Activated effector memory CD4-positive, alpha-beta T cell treated with Interleukin-2 at 50 U/mL for 16 hours (primary cell): Measurements from ENCODE around the gene AP3M1.
"Not testable (repeated sequence)": the region's sequence is repeated elsewhere in the genome, so short reads cannot be mapped to it uniquely, and the experiment has no call there.

Experiments used
- DNase-seq: peaks from one replicate; pipeline ENCODE4 v3.0.0-alpha.2; 2020

Gene AP3M1

DNA sequence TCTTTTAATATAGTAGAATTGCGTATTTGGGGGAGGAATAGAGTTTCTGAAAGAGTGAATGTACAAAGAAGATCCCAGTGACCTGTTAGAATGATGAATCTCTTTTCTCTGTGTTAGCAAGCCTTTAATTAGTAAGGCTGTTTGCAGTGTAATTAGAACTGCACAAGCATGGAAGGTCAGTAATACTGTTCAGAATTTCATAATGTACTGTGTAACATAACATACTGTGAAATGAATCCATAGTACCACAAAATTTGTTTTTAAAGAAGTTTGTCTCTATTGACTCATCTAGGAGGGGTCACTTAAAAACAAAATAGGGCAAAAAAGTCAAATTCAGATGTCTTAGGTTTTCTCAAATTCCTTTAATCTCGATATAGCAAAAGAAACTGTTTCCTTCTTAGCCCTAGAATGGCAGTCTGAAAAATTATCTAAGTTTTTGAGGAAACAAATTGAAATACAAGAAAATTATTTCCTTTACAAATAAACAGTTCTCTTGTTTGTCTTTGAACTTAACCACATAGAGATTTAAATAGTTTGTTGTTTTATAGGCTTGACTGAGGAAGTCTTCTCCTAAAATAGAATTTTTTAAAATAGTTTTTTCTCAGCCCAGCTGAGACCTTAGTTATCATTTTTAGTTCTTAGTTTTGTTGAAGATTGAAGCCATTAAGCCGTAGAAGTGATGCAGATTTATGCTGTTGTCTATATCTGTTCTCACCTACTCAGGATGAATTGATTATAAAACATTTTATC, 12.9 kb upstream of the AP3M1 start:
- DNase-seq, result no peak

DNA sequence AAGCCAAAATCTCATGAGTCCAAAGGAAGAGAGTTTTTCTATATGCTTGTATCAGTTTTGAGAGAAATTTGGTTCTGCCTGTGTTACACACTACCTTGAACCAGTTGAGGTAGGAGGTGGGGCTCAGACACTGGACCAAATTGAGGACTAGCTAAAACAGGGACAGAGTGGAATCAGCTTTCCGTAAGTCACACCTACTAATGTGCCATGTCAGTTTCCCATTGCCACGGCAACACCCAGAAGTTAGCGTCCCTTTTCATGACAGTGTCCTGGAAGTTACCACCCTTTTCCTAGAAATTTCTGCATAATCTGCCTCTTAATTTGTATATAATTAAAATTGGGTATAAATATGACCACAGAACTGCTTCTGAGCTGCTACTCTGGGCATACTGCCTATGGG, 9.4 kb upstream of the AP3M1 start:
- DNase-seq, result no peak

DNA sequence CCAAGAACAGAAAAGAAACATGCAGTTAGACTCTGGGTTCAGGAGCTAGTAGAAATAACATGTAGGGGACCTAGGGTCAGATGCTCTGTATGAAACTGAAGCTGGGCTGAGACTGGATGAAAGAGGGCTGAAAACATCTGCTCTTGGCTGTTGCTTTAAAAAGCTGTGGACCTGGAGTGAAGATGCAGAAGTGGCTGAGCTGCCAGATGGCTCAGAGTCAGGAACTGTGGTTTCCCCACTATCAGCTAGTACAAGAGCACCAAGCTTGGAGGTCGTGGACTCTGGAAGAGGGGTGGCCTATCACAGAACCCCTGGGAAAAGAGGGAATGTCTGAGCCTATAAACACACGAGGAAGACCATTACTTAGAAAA, 6.3 kb upstream of the AP3M1 start:
- DNase-seq, result no peak

DNA sequence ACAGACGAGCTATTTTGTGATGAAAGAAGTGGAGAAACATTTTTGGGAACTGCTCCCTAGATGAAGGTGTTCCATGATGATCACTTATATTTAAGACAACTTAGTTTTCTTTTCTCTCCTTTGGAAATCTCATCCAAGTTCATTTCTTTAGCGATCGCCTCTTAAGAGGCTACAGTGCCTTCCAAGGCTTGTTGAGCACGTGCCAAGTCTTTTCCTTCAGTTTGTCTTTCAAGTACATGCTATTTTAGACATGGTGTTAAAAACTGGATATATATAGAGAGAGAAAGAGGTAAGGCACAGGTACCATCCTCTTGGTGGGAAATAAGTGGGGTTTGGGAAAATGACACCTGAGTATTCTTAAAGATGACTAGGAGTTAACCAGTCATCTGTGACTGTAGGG, 3.0 kb upstream of the AP3M1 start:
- DNase-seq, result no peak

DNA sequence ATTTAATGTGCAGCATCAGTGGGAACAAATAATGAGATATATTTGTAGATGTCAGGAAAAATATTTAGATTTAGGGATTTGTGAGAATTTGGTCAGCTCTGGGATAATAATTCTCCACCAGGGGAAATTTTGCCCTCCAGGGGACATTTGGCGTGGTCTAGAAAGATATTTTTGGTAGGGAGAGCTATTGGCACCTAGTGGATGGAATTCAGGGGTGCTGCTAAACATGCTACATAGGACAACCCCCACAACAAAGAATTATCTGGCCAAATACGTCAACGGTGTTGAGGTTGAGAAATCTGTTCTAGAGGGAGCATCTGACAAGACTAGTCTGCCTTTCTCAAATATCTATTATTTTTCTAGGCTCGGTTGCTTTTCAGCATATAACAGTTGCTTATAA, 2.5 kb upstream of the AP3M1 start:
- no peak for DNase-seq

DNA sequence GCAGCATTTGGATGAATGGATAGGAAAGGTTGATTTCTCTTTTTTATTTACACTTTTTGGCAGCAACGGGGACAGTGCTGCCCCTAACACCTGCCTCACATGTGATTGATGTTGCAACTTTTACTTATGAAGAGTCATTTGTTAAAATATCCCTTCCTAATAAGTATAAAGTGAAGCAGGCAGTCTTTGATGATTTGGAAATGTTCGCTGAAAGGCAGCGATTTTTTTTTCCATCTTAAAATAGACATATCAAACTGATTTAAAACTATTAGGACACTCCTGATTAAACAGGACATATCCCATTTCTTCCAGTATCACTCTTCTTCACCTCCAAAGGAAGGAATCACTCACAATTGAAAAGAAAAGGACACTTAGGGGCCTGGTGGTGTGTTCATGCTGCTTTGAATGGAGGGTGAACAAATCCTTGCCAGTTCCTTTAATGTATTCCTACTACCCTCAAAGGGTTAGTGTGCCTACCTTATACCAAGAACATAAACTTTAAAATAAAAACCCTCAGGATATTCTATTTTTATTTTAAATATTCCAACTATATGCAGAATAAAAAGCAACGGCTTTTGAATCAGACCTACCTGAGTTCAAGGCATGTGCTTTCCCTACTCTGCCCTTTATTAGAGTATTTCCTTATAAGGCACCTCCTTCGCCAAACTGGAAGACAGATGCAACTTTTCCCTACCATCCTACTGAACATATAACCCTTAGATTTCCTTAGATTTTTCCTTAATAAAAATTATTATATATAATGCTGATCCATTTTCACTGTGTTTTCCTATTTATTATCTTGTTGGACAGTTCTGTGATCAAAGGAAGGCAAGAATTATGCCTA, 1.5 kb upstream of the AP3M1 start:
- no peak for DNase-seq

DNA sequence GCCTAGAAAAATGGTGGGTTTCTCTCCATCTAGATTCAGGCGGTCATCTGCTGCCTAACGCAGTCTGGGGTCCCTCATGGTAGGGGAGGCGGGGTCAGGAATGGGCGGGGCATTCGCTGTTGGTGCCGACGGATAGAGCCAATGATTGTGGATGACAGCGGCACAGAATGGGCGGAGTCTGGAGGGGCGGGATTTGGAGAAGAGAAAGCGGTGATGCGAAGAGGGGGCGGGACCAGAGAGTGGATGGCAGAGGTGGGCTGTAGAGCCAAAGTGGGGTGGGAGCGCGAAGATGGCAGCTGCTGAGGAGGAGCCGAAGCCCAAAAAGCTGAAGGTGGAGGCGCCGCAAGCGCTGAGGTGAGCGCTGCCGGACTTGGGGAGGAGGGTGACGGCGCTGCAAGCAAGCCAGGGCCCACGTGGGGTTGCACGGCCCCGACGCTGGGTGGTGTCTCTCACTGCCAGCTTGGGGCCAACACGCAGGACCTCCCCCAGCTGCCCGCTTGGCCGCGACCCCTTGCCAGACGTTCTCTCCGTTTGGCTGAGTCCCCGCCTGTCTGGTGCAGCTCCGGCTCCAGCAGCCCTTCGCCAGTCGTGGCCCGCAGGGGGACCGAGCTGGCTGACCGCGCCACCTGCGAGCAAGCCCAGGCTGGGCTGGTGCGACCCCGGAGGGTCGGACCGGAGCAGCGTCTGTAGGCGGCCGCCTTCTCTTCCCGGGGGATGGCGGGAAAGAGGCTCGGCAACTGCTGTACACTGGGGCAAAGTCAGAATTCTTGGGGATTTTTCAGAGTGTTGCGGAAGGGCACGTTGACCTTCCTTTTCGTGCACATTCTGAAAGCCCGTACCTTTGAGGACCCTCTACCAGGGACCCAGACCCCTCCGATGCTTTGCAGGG, 606 bp upstream of the AP3M1 start, which contains the start of gene ADK:
ADK (plus strand) TSS at position 232 of the 889 bp plus-strand sequence; CDS start at position 290, 58 bp downstream.
- peak; percentile 99 for DNase-seq

DNA sequence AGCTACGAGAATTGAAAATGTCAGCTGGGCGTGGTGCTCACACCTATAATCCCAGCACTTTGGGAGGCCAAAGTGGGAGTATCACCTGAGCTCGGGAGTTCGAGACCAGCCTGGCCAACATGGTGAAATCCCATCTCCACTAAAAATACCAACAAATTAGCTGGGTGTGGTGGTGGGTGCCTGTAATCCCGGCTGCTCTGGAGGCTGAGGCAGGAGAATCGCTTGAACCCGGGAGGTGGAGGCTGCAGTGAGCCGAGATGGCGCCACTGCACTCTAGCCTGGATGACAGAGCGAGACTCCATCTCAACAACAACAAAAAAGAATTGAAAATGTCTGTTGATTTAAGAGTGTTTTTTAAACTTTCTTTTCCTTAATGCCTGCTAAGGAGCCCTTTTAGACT, 3.6 kb downstream of the AP3M1 start:
- DNase-seq, result not testable (repeated sequence)

DNA sequence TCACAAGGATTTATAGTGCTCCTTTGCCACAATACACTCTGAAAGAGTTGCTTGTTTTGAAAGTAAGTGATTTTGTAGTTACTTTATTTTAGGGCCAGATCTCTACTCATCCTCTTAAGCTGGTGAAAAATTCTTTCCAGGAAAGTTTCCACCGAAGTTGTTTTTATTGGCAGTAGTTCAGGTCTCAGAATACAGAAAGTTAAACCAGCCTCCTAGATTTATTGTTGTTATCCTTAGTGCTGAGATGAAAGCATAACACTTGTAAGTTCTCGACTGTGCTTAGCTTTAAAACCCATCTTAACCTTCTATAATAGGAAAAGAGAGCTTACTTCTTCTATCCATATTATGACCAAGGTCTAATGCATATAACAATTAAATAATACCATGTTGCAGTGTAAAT, 5.5 kb downstream of the AP3M1 start:
- no peak for DNase-seq

DNA sequence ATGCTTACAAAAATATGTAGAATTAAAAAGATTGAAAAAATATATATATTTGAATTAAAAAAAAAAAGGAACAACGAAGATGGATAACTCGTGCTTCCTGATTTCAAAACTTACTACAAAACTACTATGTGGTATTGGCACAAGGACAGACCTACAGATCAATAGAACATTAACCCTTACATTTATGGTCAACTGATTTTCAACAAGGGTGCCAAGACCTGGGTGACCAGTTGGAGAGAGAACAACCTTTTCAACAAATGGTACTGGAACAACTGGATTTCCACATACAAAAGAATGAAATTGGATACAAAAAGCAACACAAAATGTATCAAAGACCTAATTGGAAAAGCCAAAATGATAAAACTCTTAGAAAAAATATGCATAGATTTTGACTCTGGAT, 10.1 kb downstream of the AP3M1 start:
- DNase-seq, result no peak

DNA sequence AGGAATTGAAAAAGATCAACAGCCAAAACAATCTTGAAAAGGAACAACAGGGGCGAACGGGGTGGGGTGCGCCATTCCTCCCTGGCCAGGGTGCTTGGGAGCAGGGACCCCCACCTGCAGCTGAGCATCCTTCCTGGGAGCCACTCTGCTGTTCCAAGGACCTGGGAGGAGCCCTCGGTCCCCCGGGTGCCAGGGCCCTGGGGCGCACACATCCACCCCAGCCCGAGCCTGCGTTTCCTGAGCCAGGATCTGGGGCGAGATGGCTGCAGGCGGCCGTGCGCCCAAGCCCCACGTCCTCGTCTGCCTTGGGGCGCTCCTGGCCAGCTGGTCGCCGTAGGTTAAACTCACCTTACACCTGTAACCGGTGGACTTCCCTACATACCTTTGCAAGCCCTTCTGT, 10.6 kb downstream of the AP3M1 start:
- DNase-seq, result no peak

DNA sequence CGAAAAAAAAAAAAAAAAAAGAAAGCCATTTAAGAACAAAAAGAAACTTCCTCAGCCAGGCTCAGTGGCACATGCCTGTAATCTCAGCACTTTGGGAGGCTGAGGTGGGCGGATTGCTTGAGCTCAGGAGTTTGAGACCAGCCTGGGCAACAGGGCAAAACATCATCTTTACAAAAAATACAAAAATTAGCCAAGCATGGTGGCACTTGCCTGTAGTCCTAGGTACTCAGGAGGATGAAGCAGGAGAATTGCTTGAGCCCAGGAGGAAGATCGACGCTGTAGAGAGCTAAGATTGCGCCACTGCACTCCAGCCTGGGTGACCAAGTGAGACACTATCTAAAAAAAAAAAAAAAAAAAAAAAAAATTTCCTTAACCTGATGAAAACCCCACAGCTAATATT, 12.0 kb downstream of the AP3M1 start:
- not testable (repeated sequence) for DNase-seq

DNA sequence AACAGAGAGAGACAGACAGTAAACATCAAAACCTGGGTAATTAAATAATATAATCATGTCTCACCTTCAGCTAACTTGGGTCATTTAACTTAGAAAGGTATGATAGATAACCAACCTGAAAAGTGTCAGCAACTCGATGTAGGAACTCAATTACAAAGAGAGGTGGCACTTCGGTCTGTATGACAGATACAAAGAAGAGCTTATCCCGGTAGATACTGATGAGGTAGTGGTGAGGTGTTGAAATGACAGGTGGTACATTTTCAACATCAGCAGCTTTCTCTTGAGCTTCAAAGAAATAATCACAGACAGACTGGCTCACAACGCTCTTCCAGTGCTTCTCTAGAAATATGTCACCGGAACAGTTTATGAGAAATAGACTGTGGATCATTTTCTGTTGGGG, 12.6 kb downstream of the AP3M1 start:
- no peak for DNase-seq

DNA sequence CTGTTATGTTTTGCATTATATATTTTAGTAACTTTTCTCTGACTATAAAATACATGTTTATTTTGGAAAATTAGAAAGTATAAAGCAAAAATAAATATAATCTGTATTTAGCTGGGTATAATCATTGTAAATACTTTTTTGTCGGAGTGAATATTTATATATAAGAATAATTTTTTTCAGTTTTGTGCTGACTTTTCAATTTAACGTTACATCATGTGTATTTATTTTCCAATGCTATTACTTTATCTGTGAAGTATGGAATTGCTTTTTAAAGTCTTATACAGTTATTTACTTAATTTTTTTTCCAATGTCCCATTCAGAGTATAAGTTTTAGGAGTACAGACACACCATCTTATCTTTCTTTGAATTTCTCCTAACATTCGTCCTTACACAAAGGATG, 15.2 kb downstream of the AP3M1 start:
- DNase-seq, result no peak

DNA sequence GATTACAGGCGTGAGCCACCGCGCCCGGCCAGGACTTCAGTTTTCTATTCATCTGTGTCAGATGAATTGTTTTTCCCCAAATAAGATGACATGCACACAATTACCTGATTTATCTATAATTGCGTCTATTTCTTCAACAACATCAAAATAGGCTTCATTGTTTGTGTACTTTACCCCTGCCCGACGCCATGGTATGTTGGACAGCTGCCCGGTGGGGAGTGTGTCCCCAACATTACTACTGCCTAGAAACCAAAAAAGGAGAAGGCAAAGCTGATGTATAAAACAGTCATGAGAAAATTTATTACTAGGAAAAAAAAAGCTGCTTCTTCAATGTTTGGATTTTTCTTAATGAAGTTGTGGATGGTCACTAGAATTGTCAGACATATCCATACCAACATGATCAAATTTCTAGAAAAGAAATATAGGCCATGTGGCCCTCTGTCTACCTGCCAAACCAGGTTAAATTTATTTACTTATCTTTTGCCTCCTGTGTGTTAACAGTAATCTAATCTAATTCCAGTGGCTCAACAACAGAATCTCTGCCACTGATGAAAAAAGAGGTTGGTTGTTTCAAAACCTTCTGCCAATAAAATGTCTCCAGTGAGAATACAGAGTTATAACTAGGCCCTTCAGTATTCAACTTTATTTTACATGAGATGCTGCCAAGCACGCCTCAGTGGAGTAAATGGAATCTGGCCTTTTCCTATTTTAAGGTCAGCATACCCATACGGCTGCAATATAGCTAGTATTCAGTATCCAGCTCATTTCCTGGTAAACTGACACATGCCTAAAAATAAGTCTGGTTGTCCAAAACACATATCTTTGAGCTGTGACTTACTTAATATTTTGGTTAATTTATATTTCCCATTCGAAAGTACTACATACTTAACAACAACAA, 16.5 kb downstream of the AP3M1 start:
- DNase-seq, result no peak

DNA sequence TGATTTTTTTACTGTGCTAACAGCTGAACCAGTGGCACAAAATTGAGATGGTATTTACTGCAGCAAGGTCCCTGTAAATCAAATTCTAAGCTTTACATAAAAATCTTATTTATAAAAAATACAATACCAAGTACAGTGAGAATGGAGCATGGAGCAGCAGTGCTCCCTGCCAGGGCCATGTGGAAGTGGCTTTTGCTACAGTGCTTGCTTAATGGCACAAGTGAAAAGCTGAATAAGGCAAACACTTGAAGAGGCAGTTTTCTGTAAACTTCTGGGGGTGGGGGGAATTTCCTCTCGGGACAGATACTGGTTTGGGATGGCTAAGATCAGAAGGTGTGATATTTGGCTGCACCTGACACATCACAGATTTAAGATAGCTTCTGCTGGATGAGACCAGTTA, 27.5 kb downstream of the AP3M1 start:
- no peak for DNase-seq

DNA sequence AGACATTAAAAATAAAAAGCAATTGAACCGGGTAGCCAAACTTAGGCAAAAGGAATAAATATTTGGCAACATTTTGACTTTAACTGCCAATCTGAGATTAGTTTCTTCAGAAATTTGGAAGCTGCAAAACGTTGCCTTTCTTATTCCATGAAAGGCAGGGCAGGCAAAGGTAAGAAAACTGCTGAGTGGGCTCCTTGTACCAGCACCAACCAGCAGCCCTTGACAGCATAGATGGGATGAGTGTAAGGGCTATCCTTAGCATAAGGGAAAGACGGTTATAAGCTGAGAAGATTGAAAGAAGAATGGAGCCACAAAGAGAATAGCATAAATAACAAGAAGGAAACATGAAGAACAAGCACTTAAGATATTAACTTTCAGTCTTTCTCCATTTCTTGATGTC, 28.6 kb downstream of the AP3M1 start:
- DNase-seq, result no peak

DNA sequence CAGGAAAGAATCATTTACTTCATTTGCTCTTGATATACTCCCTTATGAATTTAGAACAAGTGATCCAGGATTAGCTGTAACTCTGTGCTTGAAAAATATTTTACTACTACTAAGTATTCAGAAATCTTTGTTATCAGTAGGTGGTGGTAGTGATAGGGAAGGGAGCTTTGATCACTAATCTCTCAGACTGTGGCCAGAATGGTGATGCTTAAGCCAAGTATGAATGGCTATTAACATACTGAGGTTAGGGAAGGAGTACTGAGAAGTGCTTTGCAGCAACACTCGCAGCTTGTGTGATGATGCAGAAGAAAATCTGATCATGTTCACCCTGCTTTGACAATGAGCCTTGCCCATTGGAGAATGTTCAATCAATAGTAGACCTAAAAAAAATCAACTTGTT, 29.3 kb downstream of the AP3M1 start:
- DNase-seq, result no peak

DNA sequence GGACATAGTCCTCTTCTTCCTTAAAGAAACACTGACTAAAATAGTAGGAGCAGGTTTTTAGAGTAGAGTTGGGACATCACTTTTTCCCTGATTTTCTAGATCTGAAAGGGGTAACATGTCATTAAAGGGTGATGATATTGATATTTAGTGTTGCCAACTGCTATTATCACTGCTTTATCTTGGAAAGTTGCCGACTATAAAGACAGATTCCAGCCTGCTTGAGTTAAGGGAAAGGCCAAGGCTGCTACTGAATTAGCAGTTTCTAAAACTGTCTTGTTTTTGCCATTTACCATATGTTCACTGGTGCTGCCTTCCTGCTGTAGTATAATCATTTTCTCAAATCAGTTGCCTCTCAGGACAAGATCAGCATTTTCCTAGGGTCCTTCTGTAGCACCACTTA, 29.7 kb downstream of the AP3M1 start:
- DNase-seq, result no peak

DNA sequence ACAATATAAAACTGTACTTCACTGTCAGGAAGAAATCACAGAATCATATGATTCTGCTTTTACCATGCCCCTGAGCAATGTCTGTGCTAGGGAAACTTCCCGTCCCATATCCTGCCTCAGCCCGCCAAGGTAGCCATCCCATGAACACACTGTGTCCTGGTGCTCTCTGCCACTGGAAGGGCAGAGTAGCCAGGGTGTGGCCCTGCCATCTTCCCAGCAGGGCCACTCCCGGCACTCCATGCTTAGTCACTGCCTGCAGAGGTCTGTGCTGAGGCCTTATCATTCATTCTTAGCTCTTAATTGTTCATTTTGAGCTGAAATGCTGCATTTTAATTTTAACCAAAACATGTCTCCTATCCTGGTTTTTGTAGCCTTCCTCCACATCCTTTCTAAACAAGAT, 31.8 kb downstream of the AP3M1 start:
- no peak for DNase-seq

DNA sequence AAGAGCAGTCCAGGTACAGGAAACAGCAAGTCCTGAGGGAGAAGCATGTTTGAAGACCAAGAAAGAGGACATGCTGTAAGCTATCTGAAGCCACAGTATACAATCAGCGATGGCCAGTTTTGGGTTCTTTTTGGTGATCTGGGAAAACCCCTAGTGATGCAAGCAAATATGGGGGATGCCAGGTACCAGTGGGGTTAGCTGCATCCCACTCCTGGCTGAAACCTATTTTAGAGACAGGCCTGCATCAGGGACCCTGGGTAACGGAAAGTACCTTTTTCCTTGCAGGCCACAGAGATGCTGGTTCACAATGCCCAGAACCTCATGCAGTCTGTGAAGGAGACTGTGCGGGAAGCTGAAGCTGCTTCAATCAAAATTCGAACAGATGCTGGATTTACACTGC, 32.9 kb downstream of the AP3M1 start:
- DNase-seq, result no peak

DNA sequence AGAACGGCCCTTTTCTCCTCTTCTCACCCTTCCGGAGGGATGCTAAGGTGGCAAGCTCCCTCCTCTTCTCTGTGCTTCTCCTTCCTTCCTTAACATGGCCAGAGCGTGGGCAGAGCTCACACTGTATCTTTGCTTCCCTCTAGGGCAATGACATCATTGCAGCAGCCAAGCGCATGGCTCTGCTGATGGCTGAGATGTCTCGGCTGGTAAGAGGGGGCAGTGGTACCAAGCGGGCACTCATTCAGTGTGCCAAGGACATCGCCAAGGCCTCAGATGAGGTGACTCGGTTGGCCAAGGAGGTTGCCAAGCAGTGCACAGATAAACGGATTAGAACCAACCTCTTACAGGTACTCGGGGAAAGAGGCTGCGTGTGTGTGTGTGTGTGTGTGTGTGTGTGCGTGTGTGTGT, 36.6 kb downstream of the AP3M1 start:
- DNase-seq, result no peak
